VCaP (cell line): ENCODE measurements around the gene DCXR.

ENCODE experiments used
- H3K27ac ChIP-seq: fragments of 450-650 bp; 2 replicates; pipeline ENCODE4 v1.5.1; 2017
- TF ChIP-seq, protein P1 (sequence below): fragments of 450-650 bp; conservative IDR thresholded peaks from 2 replicates; pipeline ENCODE4 v1.5.1; 2017; ENCODE audit warnings: mild to moderate bottlenecking, moderate library complexity

Gene DCXR

DNA sequence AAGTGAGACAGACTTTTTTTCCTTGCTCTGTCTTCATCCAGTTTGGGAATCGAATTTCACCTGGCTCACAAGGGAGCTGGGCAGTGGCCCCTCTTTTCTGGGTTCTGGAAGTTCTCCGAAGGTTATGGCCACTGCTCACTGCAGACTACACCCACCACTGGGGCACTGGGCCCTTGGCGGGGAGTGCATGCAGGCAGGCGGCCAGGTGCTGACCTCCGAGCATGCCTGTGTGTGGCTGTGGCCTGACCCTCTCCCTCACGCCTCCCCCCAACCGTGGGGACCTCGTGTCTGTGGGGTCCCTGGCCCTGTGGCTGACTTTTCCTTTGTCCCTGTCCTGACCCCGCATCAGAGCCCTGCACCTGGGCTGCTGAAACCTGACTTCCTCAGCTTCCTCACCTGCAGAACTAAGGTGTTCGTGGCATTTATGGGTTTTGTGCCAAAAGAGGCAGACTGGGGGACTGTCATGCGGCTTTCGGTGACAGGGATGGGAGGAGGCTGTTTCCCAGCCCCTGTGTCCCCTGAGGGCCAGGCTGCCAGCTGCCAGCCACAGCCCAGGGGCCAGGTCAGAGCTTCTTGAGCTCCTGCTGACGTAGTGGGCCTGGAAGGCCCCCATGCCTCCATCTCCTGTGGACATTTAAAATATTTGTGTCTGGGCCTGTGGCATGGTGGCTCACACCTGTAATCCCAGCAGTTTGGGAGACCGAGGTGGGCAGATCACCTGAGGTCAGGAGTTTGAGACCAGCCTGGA, 38.6 kb downstream of the DCXR start:
- TF ChIP-seq, protein P1, sequence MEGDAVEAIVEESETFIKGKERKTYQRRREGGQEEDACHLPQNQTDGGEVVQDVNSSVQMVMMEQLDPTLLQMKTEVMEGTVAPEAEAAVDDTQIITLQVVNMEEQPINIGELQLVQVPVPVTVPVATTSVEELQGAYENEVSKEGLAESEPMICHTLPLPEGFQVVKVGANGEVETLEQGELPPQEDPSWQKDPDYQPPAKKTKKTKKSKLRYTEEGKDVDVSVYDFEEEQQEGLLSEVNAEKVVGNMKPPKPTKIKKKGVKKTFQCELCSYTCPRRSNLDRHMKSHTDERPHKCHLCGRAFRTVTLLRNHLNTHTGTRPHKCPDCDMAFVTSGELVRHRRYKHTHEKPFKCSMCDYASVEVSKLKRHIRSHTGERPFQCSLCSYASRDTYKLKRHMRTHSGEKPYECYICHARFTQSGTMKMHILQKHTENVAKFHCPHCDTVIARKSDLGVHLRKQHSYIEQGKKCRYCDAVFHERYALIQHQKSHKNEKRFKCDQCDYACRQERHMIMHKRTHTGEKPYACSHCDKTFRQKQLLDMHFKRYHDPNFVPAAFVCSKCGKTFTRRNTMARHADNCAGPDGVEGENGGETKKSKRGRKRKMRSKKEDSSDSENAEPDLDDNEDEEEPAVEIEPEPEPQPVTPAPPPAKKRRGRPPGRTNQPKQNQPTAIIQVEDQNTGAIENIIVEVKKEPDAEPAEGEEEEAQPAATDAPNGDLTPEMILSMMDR = no peak
- H3K27ac ChIP-seq = no peak overlapping the region

DNA sequence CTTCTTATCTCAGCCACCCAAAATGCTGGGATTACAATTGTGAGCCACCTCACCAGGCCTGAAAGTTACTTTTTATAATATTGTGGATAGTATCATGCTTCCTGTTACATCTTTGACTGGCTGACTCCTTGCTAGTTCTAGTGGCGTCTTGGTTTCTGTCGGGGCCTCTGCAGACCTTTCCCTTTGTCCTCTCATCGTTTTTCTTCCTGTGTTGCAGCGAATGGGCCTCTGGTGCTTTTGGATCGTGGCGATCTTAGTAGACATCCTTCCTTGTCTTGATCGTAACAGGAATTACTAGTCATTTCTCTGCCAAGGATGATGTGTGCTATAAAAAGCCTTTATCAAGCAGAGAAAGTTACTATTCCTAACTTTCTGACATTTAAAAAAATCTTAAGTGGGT, 39.3 kb downstream of the DCXR start:
- no peak overlapping the region for H3K27ac ChIP-seq
- TF ChIP-seq, protein P1 = no peak

DNA sequence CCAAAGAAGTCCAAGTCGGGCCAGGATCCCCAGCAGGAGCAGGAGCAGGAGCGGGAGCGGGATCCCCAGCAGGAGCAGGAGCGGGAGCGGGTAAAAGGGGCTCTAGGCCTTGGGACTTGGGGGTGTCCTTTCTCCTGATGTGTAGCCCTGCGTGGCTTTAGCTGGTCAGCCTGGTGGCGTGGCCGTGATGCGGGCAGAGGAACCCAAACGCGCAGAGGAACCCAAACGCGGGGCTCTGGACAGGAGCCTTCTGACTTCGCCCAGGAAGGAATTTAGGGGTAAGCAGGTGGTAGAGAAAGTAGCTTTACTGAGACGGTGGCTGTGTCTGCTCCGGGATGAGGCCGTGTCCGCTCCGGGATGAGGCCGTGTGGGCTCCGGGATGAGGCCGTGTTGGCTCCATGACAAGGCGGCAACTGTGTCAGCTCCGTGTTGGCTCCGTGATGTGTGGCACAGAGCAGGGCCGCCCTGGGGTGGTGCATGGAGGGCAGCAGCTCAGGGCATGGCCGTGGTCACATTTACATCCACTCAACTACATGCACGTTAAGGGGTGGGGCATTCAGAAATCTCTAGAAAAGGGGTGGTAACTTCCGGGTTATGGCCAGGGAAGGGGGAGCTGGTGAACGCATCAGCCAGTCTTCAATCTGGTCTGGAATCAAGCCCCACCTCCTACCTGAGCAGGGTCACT, 40.6 kb downstream of the DCXR start:
- TF ChIP-seq, protein P1 = no peak

DNA sequence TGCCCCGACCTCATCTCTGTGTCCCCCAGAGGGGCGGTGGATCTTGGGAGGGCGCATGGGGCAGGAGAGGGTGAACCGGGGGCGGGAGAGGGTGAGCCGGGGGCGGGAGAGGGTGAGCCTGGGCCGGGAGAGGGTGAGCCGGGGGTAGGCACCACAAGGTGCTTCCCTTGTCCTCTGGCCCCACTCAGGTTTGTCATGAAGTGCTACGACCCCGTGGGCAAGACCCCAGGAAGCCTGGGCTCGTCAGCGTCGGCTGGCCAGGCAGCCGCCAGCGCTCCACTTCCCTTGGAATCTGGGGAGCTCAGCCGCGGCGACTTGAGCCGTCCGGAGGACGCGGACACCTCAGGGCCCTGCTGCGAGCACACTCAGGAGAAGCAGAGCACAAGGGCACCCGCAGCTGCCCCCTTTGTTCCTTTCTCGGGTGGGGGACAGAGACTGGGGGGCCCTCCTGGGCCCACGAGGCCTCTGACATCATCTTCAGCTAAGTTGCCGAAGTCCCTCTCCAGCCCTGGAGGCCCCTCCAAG, 41.2 kb downstream of the DCXR start:
- TF ChIP-seq, protein P1 = no peak
- H3K27ac ChIP-seq = no peak overlapping the region

More for the DNA sequence above, 40.6 kb downstream of the DCXR start:
- H3K27ac ChIP-seq = no peak overlapping the region

DNA sequence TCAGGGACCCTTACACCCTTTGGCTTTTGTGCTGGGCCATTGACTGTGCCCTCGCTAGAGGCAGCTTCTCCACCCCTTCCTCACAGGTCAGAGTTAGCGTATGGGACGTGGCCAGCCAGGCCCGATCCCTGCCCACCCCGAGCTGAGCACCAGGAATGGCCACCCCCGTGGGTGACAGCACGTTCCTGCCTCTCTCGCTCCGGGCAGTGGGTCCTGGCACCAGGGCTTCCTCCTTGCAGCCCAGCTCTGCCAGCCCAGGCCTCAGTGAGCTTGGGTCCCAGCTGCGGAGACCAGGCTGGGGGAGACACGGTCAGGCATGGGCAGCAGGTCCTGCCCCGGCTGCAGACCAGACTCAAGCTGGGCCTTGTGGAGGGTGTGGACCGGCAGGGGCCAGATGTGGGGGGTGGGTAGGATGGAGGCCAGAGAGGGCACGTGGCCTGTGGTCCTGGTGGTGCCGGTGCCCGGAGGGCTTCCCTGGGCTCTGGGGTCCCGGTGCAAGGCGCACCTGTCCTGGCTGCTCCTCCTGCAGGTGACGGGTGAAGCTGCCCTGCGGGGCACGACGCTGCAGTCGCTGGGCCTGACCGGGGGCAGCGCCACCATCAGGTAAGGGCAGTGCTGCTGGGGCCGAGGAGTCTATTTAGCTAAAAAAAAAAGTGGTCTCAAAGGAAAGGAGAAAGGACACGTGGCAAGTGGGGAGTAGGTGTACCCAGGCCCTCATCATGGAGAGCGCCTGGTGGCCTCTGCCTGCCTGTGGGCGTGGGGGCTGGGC, 41.9 kb downstream of the DCXR start:
- TF ChIP-seq, protein P1 = no peak
- no peak overlapping the region for H3K27ac ChIP-seq

DNA sequence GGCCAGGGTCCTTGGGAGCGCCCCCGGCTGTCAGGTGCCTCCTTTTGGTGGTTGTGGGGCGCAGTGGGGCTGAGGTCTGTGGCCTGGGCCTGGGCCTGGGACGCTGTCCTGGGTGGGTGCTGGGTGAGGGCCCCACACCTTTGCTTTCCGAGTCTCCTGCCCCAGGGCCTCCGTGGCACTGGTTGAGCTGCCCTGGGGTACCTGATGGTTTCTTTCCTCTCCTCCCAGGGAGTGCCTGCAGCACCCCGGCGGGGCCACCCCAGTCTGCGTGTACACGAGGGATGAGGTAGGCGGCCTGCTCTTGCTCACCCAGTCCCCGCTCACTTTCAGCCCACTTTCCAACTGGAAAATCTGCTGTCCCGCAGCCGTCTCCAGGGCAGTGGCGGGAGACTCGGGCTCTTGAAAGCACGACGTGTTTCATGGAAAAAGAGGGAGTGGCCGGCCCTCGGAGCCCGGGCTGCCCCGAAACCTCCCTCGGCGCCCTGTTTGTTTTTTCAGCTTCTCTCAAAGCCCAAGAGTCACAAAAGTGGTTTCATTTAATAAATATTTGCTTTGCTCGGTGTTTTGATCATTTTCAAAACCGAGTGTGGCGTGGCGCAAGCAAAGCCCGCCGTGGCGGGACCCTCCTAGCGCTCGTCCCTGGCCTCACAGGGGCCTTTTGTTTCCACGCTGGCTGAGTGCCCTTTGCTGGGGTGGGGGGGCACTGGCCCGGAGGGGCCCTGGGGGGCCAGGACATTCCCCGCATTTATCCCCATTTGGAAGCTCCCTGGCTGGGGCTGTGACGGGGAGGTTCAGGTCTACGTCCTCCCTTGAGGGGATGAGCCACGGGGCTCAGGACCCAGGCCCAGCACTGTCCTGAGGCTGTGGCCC, 42.7 kb downstream of the DCXR start:
- no peak overlapping the region for H3K27ac ChIP-seq
- TF ChIP-seq, protein P1 = no peak
